ENCODE results near the gene MTMR10. TPM values are rescaled to one million over a fixed set of nuclear protein-coding genes. Genes with fewer than 3 reads are reported as not detected.

MTMR10 gene
- total RNA-seq, 4 donors from 2014 or later: 36.6 to 63.4 (median 40.4) TPM

DNA sequence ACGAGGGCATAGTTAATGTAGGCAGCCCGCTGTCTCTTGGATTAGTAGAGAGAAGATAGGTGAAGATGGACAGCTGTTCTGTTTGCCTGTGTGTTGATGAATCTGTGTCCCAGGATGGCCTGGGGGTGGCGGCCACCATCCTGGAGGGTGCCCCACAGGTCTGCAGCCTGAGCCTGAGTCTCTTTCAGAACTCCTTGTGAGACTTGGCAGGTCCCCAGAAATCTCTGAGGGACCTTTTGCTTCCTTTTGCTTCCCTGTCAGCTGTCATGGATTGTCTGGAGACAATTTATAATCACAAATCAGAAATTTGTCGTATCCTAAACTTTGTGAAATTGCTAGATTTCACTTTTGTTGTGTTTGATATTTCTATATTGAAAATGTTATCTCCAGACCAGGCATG is 70.3 kb downstream of the MTMR10 start:
- intact Hi-C loops (cut with DNase I; ENCODE audit: low total_unique reads): loop anchor here (5.0 kb wide), 1 partner anchor 71 kb away; the partner anchor contains the start of gene MTMR10
- no peak for ATAC-seq

DNA sequence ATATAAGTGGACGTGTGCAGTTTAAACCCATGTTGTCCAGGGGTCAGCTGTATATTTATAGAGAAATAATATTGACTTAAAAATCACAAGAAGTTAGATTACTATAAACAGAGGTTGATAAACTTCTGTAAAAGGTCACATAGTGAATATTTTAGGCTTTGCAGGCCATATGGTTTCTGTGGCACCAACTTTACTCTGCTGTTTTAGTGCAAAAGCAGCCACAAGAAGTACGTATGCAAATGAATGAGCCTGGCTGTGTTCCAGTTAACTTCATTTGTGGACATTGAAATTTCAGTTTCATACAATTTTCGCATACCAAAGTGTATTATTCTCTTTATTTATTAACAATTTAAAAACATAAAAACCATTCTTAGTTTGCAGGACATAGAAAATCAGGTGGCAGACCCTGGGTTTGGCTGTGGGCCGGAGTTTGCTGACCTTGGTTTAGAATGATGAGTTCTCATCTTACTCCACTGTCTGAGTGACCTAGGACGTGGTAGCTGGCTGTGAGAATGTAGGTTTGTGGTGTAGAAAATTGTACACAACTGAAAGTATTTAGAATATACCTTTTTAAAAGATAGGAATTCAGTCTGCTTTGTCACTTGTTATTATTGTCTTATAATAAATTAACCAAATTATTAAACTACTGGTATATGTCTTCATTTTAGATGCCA is 71.4 kb downstream of the MTMR10 start:
- Histone ChIP-seq H3K9me3 (no peaks in the 10 kb centered on the region), H3K36me3 (peaks cover 0 to 56% of the 10 kb centered on the region in 2 donors), H3K27ac (peak overlapping the region in 1 of 4 donors; percentile 79), H3K4me1 (peaks cover 27 to 45% of the 10 kb centered on the region in 2 donors), H3K4me3 (no peak overlapping the region), H3K27me3 (no peaks in the 10 kb centered on the region)
- in situ Hi-C loops (cut with MboI; ENCODE audit: low sequenced_read_pairs in 4 of 4): no loop called here
- no peak for DNase-seq
- TF ChIP-seq, protein P1, sequence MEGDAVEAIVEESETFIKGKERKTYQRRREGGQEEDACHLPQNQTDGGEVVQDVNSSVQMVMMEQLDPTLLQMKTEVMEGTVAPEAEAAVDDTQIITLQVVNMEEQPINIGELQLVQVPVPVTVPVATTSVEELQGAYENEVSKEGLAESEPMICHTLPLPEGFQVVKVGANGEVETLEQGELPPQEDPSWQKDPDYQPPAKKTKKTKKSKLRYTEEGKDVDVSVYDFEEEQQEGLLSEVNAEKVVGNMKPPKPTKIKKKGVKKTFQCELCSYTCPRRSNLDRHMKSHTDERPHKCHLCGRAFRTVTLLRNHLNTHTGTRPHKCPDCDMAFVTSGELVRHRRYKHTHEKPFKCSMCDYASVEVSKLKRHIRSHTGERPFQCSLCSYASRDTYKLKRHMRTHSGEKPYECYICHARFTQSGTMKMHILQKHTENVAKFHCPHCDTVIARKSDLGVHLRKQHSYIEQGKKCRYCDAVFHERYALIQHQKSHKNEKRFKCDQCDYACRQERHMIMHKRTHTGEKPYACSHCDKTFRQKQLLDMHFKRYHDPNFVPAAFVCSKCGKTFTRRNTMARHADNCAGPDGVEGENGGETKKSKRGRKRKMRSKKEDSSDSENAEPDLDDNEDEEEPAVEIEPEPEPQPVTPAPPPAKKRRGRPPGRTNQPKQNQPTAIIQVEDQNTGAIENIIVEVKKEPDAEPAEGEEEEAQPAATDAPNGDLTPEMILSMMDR (IDR thresholded peaks at IDR 0.05 in 4 of 5, conservative IDR thresholded peaks at IDR 0.05 in 1 of 5): no peak
- no peak for TF ChIP-seq POLR2A (IDR thresholded peaks at IDR 0.05)
- no peak for ATAC-seq
- intact Hi-C loops (cut with DNase I; ENCODE audit: low total_unique reads): loop anchor here (5.0 kb wide), 1 partner anchor 72 kb away; the partner anchor contains the start of gene MTMR10

More for the DNA sequence above, 70.3 kb downstream of the MTMR10 start:
- TF ChIP-seq, protein P1 (IDR thresholded peaks at IDR 0.05 in 4 of 5, conservative IDR thresholded peaks at IDR 0.05 in 1 of 5): no peak
- TF ChIP-seq POLR2A (IDR thresholded peaks at IDR 0.05): no peak
- H3K27me3 ChIP-seq: no peaks in the 10 kb centered on the region
- H3K27ac ChIP-seq: peak overlapping the region; percentile 61 to 79 (median 78)
- in situ Hi-C loops (cut with MboI; ENCODE audit: low sequenced_read_pairs in 4 of 4): no loop called here
- H3K4me3 ChIP-seq: no peak overlapping the region
- DNase-seq: no peak
- H3K36me3 ChIP-seq: peaks cover 0 to 56% of the 10 kb centered on the region in 2 donors
- peaks cover 27 to 45% of the 10 kb centered on the region in 2 donors for H3K4me1 ChIP-seq
- H3K9me3 ChIP-seq: no peaks in the 10 kb centered on the region

DNA sequence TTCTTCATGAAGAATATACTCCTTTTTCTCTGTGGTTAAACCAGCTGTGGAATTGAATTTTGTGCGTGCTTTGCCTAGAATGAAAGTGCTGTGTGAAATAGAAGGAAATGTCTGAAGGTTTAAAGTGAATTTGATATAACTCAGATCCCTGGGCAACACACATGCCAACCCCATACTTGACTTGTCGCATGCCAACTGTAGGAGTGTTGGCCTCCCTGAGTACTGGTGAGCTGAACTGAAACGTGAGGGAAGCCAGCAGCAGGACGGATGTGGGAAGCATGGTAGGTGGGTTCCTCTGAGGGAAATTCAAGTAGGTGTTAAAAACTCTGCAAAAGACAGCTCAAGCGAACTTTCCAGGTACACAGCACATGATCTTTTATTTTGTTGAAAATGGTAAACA is 73.1 kb downstream of the MTMR10 start:
- Histone ChIP-seq H3K4me3 (no peak overlapping the region), H3K9me3 (no peaks in the 10 kb centered on the region), H3K27me3 (no peaks in the 10 kb centered on the region), H3K36me3 (peaks cover 5 to 56% of the 10 kb centered on the region in 2 donors), H3K4me1 (peaks cover 22 to 36% of the 10 kb centered on the region in 2 donors), H3K27ac (no peak overlapping the region)
- no peak for TF ChIP-seq POLR2A (IDR thresholded peaks at IDR 0.05)
- TF ChIP-seq, protein P1 (IDR thresholded peaks at IDR 0.05 in 4 of 5, conservative IDR thresholded peaks at IDR 0.05 in 1 of 5): no peak
- intact Hi-C loops (cut with DNase I; ENCODE audit: low total_unique reads): no loop called here
- no peak for DNase-seq
- ATAC-seq: no peak
- in situ Hi-C loops (cut with MboI; ENCODE audit: low sequenced_read_pairs in 4 of 4): no loop called here

DNA sequence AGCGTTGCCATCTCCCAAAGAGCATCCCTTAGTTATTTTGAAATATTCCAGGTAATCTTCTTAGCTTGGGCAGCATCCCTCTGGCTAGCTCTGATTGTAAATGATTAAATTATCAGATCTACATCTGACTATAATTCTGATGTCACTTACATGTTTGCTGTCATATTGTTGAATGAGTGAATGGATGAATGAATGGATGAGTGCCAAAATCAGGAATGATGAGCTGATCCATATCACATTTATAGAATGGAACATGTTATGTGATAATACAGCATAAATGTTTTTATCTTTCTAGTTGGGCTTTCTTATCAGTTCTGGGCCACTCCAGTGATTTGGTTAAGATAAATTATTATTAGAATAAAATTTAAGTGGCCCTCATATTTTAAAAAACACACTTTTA is 73.8 kb downstream of the MTMR10 start:
- Histone ChIP-seq H3K4me1 (peaks cover 15 to 29% of the 10 kb centered on the region in 2 donors), H3K36me3 (peaks cover 5 to 57% of the 10 kb centered on the region in 2 donors), H3K27ac (no peak overlapping the region), H3K27me3 (no peaks in the 10 kb centered on the region), H3K4me3 (no peak overlapping the region), H3K9me3 (no peaks in the 10 kb centered on the region)
- no peak for ATAC-seq
- DNase-seq: no peak
- intact Hi-C loops (cut with DNase I; ENCODE audit: low total_unique reads): no loop called here
- in situ Hi-C loops (cut with MboI; ENCODE audit: low sequenced_read_pairs in 4 of 4): no loop called here
- TF ChIP-seq, protein P1 (IDR thresholded peaks at IDR 0.05 in 4 of 5, conservative IDR thresholded peaks at IDR 0.05 in 1 of 5): no peak
- TF ChIP-seq POLR2A (IDR thresholded peaks at IDR 0.05): no peak

Data from gastrocnemius medialis (tissue), 4 donors.